Peyer's patch (tissue), 4 donors: ENCODE results near the gene SLC5A11. TPM values are rescaled to one million over a fixed set of nuclear protein-coding genes. Genes with fewer than 3 reads are reported as not detected.

Experiments used
- DNase-seq, 3 donors: peaks; one replicate each; pipeline ENCODE4 v3.0.0-alpha.2; 2017 to 2019
- H3K27ac ChIP-seq, 4 donors: fragments of 200-600 bp; sonication (generic); one replicate each; pipeline ENCODE4 v1.5.1; 2016 to 2019
- H3K27me3 ChIP-seq, 2 donors: fragments of 200-600 bp; sonication (generic); one replicate each; pipeline ENCODE4 v1.5.1; 2019
- H3K36me3 ChIP-seq, 3 donors: fragments of 200-600 bp; sonication (generic); one replicate each; pipeline ENCODE4 v1.5.1; 2016 to 2019
- H3K4me1 ChIP-seq, 4 donors: fragments of 200-600 bp; sonication (generic); one replicate each; pipeline ENCODE4 v1.5.1; 2016 to 2019
- H3K4me3 ChIP-seq, 4 donors: fragments of 200-600 bp; sonication (generic); 1 replicate in 3 of 4; 2 replicates in 1 of 4; pipeline ENCODE4 v1.5.1; 2016 to 2019; ENCODE audit warnings: mild to moderate bottlenecking in 1 of 4
- H3K9me3 ChIP-seq, 4 donors: fragments of 200-600 bp; sonication (generic); one replicate each; pipeline ENCODE4 v1.5.1; 2016 to 2019; ENCODE audit warnings: mild to moderate bottlenecking in 1 of 4
- POLR2A ChIP-seq, 2 donors: fragments of 450-650 bp; IDR thresholded peaks; one replicate each; pipeline ENCODE4 v1.5.1; 2017; ENCODE audit warnings: antibody characterized with exemption in 2 of 2, mild to moderate bottlenecking in 2 of 2, moderate library complexity in 2 of 2
- total RNA-seq, 4 donors: library from RNA; depleted of rRNA; stranded (reverse); fragments of >200 nt; gene quantifications; one replicate each; pipeline ENCODE4 v1.1.0, GENCODE V29; 2016
- TF ChIP-seq, protein P1 (sequence below), 6 experiments: fragments of 450-650 bp in 4 of 6; fragments of 200-600 bp in 2 of 6; sonication (generic) in 1 of 6; IDR thresholded peaks; one replicate each; pipeline ENCODE4 v1.5.1; 2017 to 2019; ENCODE audit warnings: antibody characterized with exemption in 6 of 6, mild to moderate bottlenecking in 3 of 6, moderate library complexity in 1 of 6

The SLC5A11 gene
- total RNA-seq, 4 donors from 2014 or later = 1.7 to 138 (median 88.6) TPM

DNA sequence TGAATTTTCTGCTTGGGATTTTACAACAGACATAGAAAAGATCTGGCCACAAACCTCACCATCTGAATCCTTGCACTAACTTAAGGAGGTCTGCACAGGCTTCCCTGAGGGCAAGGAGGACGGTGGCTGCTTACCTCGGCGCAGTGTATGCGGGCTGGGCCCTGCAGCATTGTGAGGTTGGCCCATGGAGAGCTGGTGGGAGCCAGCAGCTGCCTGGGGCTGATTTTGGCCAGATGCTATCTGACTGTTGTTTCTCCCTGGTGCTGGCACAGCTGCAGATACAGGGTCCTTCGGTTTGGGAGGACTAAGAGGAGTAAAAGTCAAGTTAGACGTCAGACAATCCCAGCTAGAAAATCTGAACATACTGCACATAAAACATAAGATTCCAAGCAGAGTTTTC lies 89.6 kb downstream of the SLC5A11 start:
- Histone ChIP-seq H3K9me3 (no peaks in the 10 kb centered on the region), H3K4me3 (no peak overlapping the region), H3K27me3 (no peaks in the 10 kb centered on the region), H3K27ac (no peak overlapping the region), H3K36me3 (peaks cover 0 to 97% (median 0%) of the 10 kb centered on the region in 3 donors), H3K4me1 (no peaks in the 10 kb centered on the region)
- no peak for TF ChIP-seq POLR2A (IDR thresholded peaks at IDR 0.05)
- TF ChIP-seq, protein P1, sequence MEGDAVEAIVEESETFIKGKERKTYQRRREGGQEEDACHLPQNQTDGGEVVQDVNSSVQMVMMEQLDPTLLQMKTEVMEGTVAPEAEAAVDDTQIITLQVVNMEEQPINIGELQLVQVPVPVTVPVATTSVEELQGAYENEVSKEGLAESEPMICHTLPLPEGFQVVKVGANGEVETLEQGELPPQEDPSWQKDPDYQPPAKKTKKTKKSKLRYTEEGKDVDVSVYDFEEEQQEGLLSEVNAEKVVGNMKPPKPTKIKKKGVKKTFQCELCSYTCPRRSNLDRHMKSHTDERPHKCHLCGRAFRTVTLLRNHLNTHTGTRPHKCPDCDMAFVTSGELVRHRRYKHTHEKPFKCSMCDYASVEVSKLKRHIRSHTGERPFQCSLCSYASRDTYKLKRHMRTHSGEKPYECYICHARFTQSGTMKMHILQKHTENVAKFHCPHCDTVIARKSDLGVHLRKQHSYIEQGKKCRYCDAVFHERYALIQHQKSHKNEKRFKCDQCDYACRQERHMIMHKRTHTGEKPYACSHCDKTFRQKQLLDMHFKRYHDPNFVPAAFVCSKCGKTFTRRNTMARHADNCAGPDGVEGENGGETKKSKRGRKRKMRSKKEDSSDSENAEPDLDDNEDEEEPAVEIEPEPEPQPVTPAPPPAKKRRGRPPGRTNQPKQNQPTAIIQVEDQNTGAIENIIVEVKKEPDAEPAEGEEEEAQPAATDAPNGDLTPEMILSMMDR (IDR thresholded peaks at IDR 0.05) = no peak
- DNase-seq = peak in 1 of 3 donors; percentile 22

DNA sequence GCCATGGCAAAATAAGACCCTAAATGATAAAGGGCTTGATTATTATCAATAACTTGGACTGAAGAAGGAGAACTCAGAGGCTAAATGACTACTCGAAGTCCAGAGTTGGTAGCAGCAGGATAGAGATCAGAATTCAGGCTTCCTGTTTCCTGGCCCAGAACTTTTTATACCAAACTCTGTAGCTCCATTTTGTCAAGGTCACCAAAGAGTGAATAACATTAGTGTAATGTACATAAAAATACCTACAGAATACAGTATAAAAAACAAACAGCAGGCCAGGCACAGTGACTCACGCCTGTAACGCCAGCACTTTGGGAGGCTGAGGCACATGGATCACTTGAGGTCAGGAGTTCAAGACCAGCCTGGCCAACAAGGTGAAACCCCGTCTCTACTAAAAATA lies 90.4 kb downstream of the SLC5A11 start:
- no peaks in the 10 kb centered on the region for H3K9me3 ChIP-seq
- H3K4me3 ChIP-seq = no peak overlapping the region
- no peak overlapping the region for H3K27ac ChIP-seq
- no peaks in the 10 kb centered on the region for H3K4me1 ChIP-seq
- TF ChIP-seq, protein P1 (IDR thresholded peaks at IDR 0.05) = no peak
- no peak for TF ChIP-seq POLR2A (IDR thresholded peaks at IDR 0.05)
- no peak for DNase-seq
- H3K27me3 ChIP-seq = no peaks in the 10 kb centered on the region
- peaks cover 0 to 97% (median 0%) of the 10 kb centered on the region in 3 donors for H3K36me3 ChIP-seq

DNA sequence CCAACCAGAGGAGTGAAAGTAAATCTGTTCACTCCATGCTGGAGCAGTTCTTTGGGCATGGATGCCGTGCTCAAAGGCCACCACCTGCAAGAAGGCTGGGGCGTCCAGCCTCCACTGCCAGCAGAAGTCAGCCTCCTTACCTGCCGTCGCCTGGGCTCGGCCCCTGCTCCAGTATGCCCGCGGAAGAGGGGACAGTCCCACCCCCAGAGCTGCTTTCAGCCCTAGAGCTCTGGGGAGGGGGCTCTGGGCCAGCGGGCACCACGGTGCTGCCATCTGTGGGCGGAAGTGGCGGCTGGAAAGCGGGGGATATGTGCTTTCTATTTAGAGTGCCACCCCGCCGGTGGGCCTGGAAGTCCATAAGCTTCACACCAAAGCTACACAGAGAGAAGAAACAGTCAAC lies 93.5 kb downstream of the SLC5A11 start:
- no peak for DNase-seq
- Histone ChIP-seq H3K27ac (no peak overlapping the region), H3K27me3 (no peaks in the 10 kb centered on the region), H3K36me3 (peaks cover 0 to 98% (median 0%) of the 10 kb centered on the region in 3 donors), H3K9me3 (no peaks in the 10 kb centered on the region), H3K4me1 (no peaks in the 10 kb centered on the region), H3K4me3 (no peak overlapping the region)
- no peak for TF ChIP-seq POLR2A (IDR thresholded peaks at IDR 0.05)

DNA sequence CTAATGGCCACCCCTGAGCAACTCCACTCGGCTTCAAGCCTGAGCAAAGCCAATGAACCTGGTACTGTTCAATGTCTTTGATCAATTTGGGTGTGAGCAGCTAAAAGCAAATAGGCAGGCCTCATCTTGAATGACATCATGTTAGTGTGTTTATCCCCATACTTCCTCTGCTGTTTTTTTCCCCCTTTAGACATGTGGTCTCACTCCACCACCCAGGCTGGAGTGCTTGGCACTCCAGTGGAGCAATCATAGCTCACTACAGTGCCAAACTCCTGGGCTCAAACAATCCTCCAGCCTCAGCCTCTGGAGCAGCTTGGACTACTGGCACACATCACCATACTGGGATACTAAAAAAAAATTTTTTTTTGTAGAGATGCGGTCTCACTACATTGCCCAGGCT lies 94.0 kb downstream of the SLC5A11 start:
- Histone ChIP-seq H3K4me1 (no peaks in the 10 kb centered on the region), H3K9me3 (no peaks in the 10 kb centered on the region), H3K36me3 (peaks cover 0 to 98% (median 0%) of the 10 kb centered on the region in 3 donors), H3K4me3 (no peak overlapping the region), H3K27ac (no peak overlapping the region), H3K27me3 (no peaks in the 10 kb centered on the region)
- TF ChIP-seq POLR2A (IDR thresholded peaks at IDR 0.05) = no peak
- TF ChIP-seq, protein P1 (IDR thresholded peaks at IDR 0.05) = no peak
- no peak for DNase-seq

DNA sequence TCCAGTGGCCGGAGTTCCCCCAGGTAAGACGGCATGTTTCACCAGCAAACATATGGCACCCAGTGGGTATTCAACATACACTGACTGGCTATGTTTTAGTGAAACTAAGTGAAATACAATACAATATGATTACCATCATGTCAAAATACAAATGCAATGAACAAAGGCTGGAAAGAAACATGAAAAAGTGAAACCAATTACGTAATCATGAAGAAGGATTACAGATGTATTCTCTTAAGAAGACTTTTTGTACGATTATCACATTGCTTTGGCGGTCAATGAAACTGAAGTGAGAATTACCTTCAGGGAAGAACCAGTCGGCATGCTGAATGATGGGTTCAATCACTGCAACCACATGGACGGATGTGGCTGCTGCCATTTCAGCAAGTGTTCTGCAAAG lies 97.7 kb downstream of the SLC5A11 start:
- Histone ChIP-seq H3K4me3 (no peak overlapping the region), H3K27me3 (no peaks in the 10 kb centered on the region), H3K4me1 (no peaks in the 10 kb centered on the region), H3K36me3 (peaks cover 0 to 97% (median 0%) of the 10 kb centered on the region in 3 donors), H3K9me3 (no peaks in the 10 kb centered on the region), H3K27ac (no peak overlapping the region)
- TF ChIP-seq, protein P1 (IDR thresholded peaks at IDR 0.05) = no peak
- TF ChIP-seq POLR2A (IDR thresholded peaks at IDR 0.05) = no peak
- no peak for DNase-seq

DNA sequence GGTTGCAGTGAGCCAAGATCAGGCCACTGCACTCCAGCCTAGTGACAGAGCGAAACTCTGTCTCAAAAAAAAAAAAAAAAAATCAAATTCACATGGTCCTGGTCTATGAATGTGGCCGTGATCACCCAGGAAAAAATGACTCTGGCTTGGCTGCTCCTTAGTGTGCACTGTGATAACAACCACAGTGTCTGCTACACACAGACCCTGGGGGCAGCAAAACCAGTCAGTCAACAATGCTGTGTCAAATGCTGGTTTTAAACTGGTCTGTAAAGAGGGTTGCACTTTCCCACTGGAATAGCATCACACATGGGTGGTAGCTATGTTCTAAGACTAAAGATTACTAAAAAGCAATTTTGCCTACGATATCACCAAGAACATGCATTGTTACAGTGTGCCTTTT lies 98.4 kb downstream of the SLC5A11 start:
- H3K9me3 ChIP-seq = no peaks in the 10 kb centered on the region

More for the DNA sequence above, 98.4 kb downstream of the SLC5A11 start:
- no peak for DNase-seq
- no peak for TF ChIP-seq POLR2A (IDR thresholded peaks at IDR 0.05)
- TF ChIP-seq, protein P1 (IDR thresholded peaks at IDR 0.05) = no peak
- no peaks in the 10 kb centered on the region for H3K4me1 ChIP-seq
- no peak overlapping the region for H3K27ac ChIP-seq
- H3K4me3 ChIP-seq = no peak overlapping the region
- peaks cover 0 to 97% (median 0%) of the 10 kb centered on the region in 3 donors for H3K36me3 ChIP-seq
- no peaks in the 10 kb centered on the region for H3K27me3 ChIP-seq
